HFF-Myc (cell line): Measurements from ENCODE around the gene TMEM62.

ENCODE experiments used
- DNase-seq: peaks from one replicate; pipeline ENCODE4 v3.0.0-alpha.2; 2011; ENCODE audit warnings: low read depth; ENCODE audit errors: extremely low read depth
- H3K4me3 ChIP-seq: replicated peaks from 2 replicates; pipeline ENCODE4 v1.5.1; 2011; ENCODE audit warnings: low read depth, mild to moderate bottlenecking, control low read depth, low read length
- CTCF ChIP-seq: IDR thresholded peaks from 2 replicates; pipeline ENCODE4 v1.5.1; 2012; ENCODE audit warnings: mild to moderate bottlenecking, low read depth, low read length, control low read depth; ENCODE audit errors: missing control alignments

TMEM62 gene

GRCh38 chr15:43104426-43104825 lies 29.0 kb upstream of the TMEM62 start:
- no peak for DNase-seq
- no peak for TF ChIP-seq CTCF
- H3K4me3 ChIP-seq, result peak overlapping the region; percentile 92

GRCh38 chr15:43105077-43105736 lies 28.2 kb upstream of the TMEM62 start:
- TF ChIP-seq CTCF, result no peak
- no peak for DNase-seq
- peak overlapping the region; percentile 92 for H3K4me3 ChIP-seq

GRCh38 chr15:43105778-43106485 lies 27.5 kb upstream of the TMEM62 start, which contains the start of gene UBR1:
Gene UBR1, minus strand, starts transcription at chr15:43106038. Its CDS starts 16 bp downstream, at chr15:43106022.
- no peak for TF ChIP-seq CTCF
- peak within 1 kb of the TSS; percentile 92 for H3K4me3 ChIP-seq
- peak; percentile 69 for DNase-seq

- no peak for DNase-seq
- peak overlapping the region; percentile 92 for H3K4me3 ChIP-seq
- no peak for TF ChIP-seq CTCF
These were observed 26.9 kb upstream of the TMEM62 start for GRCh38 chr15:43106486-43106829.

- DNase-seq, result no peak
- no peak for TF ChIP-seq CTCF
- no peak overlapping the region for H3K4me3 ChIP-seq
These were observed 25.6 kb upstream of the TMEM62 start for GRCh38 chr15:43107751-43108150.

- no peak overlapping the region for H3K4me3 ChIP-seq
- no peak for DNase-seq
- TF ChIP-seq CTCF, result no peak
These were observed 22.0 kb upstream of the TMEM62 start for GRCh38 chr15:43111354-43111753.

GRCh38 chr15:43118286-43118685 lies 15.1 kb upstream of the TMEM62 start:
- TF ChIP-seq CTCF, result no peak

More at GRCh38 chr15:43118286-43118685, 15.1 kb upstream of the TMEM62 start:
- no peak overlapping the region for H3K4me3 ChIP-seq
- DNase-seq, result no peak
